Gastrocnemius medialis (tissue), 4 donors: Measurements from ENCODE around the gene PTPA.

Experiments used
- POLR2A ChIP-seq, 2 donors: fragments of 450-650 bp; IDR thresholded peaks; one replicate each; pipeline ENCODE4 v1.6.1; 2017; ENCODE audit warnings: antibody characterized with exemption in 2 of 2, mild to moderate bottlenecking in 2 of 2, moderate library complexity in 2 of 2
- TF ChIP-seq, protein P1 (sequence below), 5 experiments: fragments of 450-650 bp in 3 of 5; fragments of 200-600 bp in 2 of 5; sonication (generic) in 2 of 5; IDR thresholded peaks in 4 of 5; conservative IDR thresholded peaks in 1 of 5; 1 replicate in 4 of 5; 2 replicates in 1 of 5; pipeline ENCODE4 v1.5.1; 2016 to 2019; ENCODE audit warnings: antibody characterized with exemption in 5 of 5, mild to moderate bottlenecking in 3 of 5, moderate library complexity in 3 of 5

DNA sequence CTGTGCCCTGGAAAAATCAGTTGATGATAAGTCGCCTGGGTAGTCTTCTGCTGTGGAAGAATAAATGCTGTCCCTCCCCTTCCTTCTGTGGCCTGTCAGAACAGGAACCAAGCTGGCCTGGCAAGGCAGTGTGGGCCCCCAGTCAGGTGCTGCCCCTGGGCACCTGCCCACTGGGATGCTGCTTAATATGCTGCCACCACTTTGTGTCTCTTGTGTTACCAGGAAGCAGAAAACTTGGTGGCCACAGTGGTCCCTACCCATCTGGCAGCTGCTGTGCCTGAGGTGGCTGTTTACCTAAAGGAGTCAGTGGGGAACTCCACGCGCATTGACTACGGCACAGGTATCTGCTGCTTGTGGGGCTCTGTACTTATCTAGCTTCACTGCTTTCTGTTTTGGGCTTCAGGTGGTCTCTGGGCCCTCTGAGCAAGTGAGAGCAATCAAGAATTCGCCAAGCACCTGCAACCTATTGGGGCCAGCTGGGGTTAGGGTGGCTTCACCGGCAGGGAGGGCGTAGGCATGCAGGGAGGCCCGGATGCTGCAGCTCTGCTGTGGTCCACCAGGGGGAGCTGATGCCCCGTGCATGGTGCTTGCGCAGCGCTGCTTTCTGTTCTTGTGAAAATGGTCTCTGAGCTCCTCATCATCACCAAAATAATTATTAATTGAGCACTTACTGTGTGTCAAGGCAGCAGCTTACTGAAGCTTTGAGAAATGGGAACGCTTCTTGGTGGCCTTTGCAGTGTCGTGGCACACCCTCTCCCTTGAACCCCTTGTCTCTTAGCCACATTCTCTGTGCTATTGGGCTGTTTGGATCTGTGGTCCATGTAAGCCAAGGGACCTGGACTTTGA, 20.3 kb downstream of the PTPA start:
- TF ChIP-seq, protein P1, sequence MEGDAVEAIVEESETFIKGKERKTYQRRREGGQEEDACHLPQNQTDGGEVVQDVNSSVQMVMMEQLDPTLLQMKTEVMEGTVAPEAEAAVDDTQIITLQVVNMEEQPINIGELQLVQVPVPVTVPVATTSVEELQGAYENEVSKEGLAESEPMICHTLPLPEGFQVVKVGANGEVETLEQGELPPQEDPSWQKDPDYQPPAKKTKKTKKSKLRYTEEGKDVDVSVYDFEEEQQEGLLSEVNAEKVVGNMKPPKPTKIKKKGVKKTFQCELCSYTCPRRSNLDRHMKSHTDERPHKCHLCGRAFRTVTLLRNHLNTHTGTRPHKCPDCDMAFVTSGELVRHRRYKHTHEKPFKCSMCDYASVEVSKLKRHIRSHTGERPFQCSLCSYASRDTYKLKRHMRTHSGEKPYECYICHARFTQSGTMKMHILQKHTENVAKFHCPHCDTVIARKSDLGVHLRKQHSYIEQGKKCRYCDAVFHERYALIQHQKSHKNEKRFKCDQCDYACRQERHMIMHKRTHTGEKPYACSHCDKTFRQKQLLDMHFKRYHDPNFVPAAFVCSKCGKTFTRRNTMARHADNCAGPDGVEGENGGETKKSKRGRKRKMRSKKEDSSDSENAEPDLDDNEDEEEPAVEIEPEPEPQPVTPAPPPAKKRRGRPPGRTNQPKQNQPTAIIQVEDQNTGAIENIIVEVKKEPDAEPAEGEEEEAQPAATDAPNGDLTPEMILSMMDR (IDR thresholded peaks at IDR 0.05 in 4 of 5, conservative IDR thresholded peaks at IDR 0.05 in 1 of 5), result peak; percentile 95 to 98 (median 96)
- no peak for TF ChIP-seq POLR2A (IDR thresholded peaks at IDR 0.05)
